Upper lobe of left lung (tissue), 4 donors: ENCODE measurements around the gene CPNE8.

Experiments
- EP300 ChIP-seq, 4 donors: sonication (generic); formaldehyde crosslinking; IDR thresholded peaks; one replicate each; pipeline ENCODE4 v1.5.1; 2017; ENCODE audit warnings: antibody characterized with exemption in 4 of 4, control low read depth in 2 of 4
- POLR2A ChIP-seq, 4 donors: fragments of 450-650 bp; IDR thresholded peaks; one replicate each; pipeline ENCODE4 v1.5.1; 2016 to 2017; ENCODE audit warnings: antibody characterized with exemption in 4 of 4, mild to moderate bottlenecking in 2 of 4
- POLR2AphosphoS5 ChIP-seq, 2 donors: sonication (generic); formaldehyde crosslinking; IDR thresholded peaks; one replicate each; pipeline ENCODE4 v1.5.1; 2017; ENCODE audit warnings: antibody characterized with exemption in 2 of 2
- TF ChIP-seq, protein P1 (sequence below), 6 experiments: fragments of 450-650 bp in 4 of 6; fragments of 200-600 bp in 2 of 6; sonication (generic) in 2 of 6; IDR thresholded peaks; one replicate each; pipeline ENCODE4 v1.5.1; 2016 to 2019; ENCODE audit warnings: antibody characterized with exemption in 6 of 6

DNA sequence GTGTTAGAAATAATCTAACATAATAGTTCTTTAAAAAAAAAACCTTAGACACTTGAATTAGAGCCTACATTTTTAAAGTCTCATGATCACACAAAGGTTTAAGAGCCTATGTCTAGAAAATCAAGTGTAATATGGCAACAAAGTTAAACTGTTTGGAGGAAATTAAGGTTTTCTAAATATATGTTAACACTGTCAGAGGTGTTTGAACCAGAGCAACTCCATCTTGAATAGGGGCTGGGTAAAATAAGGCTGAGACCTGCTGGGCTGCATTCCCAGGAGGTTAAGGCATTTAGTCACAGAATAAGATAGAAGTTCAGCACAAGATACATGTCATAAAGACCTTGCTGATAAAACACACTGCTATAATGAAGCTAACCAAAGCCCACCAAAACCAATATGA lies 12.4 kb downstream of the CPNE8 start:
- TF ChIP-seq EP300 (IDR thresholded peaks at IDR 0.05) (no peak), POLR2A (IDR thresholded peaks at IDR 0.05) (no peak), POLR2AphosphoS5 (IDR thresholded peaks at IDR 0.05) (no peak)
- TF ChIP-seq, protein P1, sequence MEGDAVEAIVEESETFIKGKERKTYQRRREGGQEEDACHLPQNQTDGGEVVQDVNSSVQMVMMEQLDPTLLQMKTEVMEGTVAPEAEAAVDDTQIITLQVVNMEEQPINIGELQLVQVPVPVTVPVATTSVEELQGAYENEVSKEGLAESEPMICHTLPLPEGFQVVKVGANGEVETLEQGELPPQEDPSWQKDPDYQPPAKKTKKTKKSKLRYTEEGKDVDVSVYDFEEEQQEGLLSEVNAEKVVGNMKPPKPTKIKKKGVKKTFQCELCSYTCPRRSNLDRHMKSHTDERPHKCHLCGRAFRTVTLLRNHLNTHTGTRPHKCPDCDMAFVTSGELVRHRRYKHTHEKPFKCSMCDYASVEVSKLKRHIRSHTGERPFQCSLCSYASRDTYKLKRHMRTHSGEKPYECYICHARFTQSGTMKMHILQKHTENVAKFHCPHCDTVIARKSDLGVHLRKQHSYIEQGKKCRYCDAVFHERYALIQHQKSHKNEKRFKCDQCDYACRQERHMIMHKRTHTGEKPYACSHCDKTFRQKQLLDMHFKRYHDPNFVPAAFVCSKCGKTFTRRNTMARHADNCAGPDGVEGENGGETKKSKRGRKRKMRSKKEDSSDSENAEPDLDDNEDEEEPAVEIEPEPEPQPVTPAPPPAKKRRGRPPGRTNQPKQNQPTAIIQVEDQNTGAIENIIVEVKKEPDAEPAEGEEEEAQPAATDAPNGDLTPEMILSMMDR (IDR thresholded peaks at IDR 0.05) = no peak
